ENCODE results near the gene ENTPD8.
A peak's percentile ranks its signal among the peaks of the same experiment; 100 is the strongest.
"Not testable (repeated sequence)": the region's sequence is repeated elsewhere in the genome, so short reads cannot be mapped to it uniquely, and the experiment has no call there.

Gene ENTPD8

GRCh38 chr9:137429546-137429890, 11.6 kb downstream of the ENTPD8 start:
- no peak for DNase-seq

- DNase-seq = no peak
Measured at GRCh38 chr9:137428841-137429545, 12.2 kb downstream of the ENTPD8 start.

GRCh38 chr9:137428311-137428630, 12.9 kb downstream of the ENTPD8 start:
- DNase-seq = no peak

GRCh38 chr9:137427454-137428310, 13.5 kb downstream of the ENTPD8 start:
- DNase-seq = no peak

- no peak for DNase-seq
Measured at GRCh38 chr9:137426018-137426681, 15.0 kb downstream of the ENTPD8 start.

GRCh38 chr9:137423514-137424291, 17.5 kb downstream of the ENTPD8 start:
- DNase-seq = no peak

- peak; percentile 95 for DNase-seq
Measured at GRCh38 chr9:137422604-137423513, 18.3 kb downstream of the ENTPD8 start, which contains the start of the genes EXD3 and NOXA1. TSS of gene EXD3 (minus strand) at chr9:137423162. CDS start at chr9:137395357, 27,805 bp downstream. TSS of gene NOXA1 (plus strand) at chr9:137423393. CDS start at chr9:137423530, 137 bp downstream.

GRCh38 chr9:137421838-137422603, 19.1 kb downstream of the ENTPD8 start:
- no peak for DNase-seq

- DNase-seq = no peak
Measured at GRCh38 chr9:137417161-137418021, 23.8 kb downstream of the ENTPD8 start.

- DNase-seq = no peak
Measured at GRCh38 chr9:137416563-137417151, 24.5 kb downstream of the ENTPD8 start.

- DNase-seq = no peak
Measured at GRCh38 chr9:137416006-137416562, 25.1 kb downstream of the ENTPD8 start.

GRCh38 chr9:137415451-137415850, 25.7 kb downstream of the ENTPD8 start:
- DNase-seq = no peak

GRCh38 chr9:137412431-137412830, 28.7 kb downstream of the ENTPD8 start:
- no peak for DNase-seq

GRCh38 chr9:137411645-137412380, 29.3 kb downstream of the ENTPD8 start:
- DNase-seq = peak; percentile 33

- no peak for DNase-seq
Measured at GRCh38 chr9:137411260-137411644, 29.9 kb downstream of the ENTPD8 start.

- DNase-seq = no peak
Measured at GRCh38 chr9:137410891-137411249, 30.3 kb downstream of the ENTPD8 start.

GRCh38 chr9:137410236-137410890, 30.8 kb downstream of the ENTPD8 start:
- not testable (repeated sequence) for DNase-seq

GRCh38 chr9:137409515-137409914, 31.6 kb downstream of the ENTPD8 start:
- no peak for DNase-seq
